Stimulated activated CD4-positive, alpha-beta T cell treated with anti-CD3 and anti-CD28 coated beads, Interleukin-15, amount 100 ng/mL, for 48 hours (primary cell): Measurements from ENCODE around the gene BICD2.
"Not testable (repeated sequence)": the region's sequence is repeated elsewhere in the genome, so short reads cannot be mapped to it uniquely, and the experiment has no call there.

Experiments
- DNase-seq, 2 donors: peaks; one replicate each; pipeline ENCODE4 v3.0.0-alpha.2; 2020; ENCODE audit warnings: low read depth in 2 of 2

Gene BICD2

GRCh38 chr9:92770360-92770995, 5.8 kb upstream of the BICD2 start:
- no peak for DNase-seq

GRCh38 chr9:92769990-92770359, 5.3 kb upstream of the BICD2 start:
- DNase-seq: no peak

GRCh38 chr9:92769286-92769685, 4.7 kb upstream of the BICD2 start:
- no peak for DNase-seq

GRCh38 chr9:92768816-92769215, 4.2 kb upstream of the BICD2 start:
- DNase-seq: not testable (repeated sequence)

GRCh38 chr9:92767066-92768054, 2.7 kb upstream of the BICD2 start:
- no peak for DNase-seq

DNA sequence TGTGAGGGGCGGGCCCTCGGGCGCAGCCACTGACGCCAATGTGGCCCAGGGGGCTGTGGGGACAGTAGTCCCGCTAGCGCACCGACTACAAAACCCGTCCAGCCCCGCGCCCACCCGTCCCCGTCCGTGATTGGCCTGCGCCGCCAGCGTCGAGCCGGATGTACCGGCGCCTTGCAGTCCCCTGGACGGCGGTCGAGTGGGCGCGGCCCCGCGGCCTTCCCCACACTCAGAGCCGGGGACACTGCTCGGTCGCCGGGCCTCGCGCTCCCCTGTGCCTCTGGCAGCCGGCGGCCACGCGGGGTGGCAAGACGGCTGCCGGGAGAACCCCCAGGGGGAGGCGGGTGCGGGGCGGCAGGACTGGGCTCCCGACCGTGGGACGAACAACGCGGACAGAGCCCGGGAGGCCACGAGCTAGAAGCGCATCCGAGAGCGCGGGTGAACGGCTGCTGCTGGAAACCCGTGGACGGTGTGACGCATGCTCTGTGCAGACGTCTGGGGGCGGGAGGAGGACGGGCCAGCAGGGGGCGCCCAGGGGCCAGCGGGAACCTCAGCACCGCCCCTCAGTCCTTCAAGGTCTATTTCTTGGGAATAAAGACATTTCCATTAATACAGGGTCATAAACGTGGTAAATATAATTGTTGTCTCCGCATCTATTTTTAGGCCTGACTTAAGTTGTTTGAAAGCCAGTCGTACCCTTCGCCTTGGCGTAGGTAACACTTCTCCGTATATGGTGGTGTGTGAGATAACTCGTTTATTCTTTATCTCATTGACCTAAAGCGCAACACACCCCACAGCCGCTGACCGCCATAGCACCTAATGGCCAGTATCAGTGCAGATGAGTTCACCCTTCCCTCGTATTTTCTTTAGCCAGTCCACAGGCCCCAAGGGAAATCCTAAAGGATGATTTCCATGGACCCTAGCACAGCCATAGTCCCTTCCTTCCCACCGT, 629 bp upstream of the BICD2 start:
- peak; percentile 96 to 97 for DNase-seq

DNA sequence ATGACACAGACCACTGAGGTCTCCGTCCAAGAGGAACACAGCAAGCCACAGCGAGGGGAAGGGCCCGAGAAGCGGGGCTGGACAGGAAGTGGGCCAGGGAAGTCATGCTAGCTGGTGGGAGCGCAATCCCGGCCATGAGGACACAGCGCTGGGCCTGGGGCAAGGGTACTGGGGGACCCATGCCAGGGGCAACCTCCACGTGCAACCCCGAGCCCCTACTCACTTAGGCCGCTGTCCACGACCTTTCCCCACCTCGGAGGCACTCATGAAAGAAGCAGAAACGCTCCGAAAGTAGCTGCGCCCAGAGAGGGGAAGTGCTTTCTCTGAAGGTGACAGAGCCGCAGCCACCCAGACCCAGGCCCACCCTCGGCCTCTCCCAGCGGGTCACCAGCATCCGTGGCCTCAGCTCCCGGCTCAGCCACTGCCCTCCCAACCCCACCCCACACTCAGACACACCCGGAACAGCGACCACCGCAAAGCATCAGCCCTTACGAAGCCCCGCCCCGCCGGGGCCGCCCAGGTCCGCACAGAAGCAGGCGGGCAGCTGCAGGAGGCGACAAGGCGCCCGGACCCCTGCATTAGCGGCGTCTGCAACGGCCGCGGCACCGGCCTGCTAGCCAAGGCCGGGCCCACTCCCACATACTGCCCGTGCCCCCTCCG, 782 bp downstream of the BICD2 start:
- DNase-seq: no peak

DNA sequence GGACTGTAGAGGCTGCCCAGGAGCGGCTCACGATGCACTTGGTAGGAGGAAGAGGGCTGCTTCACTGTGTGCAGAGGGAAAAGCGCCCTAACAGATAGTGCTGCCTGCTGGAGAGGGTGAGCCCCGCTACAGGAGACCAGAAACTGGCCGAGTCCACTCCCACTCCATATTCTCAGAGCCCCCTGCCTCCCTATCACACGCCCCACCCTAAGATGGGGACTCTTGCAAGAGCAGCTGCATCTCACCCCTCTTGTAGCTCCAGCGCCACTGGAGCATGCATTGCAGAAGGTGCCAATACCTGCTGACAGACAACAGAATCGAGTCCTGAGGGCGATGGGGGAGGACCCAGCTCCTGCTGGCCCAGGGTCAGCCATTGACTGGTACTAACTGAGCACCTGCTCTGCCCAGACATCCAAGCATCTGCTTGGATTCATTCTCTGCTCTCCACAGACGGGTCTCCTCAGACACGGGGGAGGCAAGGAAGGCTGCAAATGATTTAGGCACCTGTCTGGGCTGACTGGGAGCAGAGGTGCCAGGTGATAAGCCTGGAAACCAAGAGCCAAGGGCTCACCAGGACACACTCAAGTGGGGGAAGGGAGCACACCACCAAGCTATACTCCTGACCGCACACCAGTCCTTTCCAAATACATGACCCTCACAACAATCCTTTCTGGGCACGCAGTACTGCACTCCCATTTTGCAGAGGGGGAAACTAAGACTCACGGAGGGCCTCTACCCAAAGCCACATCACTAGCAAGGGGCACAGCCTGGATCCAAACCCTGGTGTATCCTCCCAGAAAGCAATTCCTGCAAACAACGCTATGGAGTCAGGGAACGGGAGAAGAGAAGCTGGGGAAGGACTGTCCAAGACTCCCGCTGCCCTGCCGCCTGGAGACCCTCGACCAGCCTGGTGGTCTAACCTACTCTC, 1.6 kb downstream of the BICD2 start:
- DNase-seq: no peak

GRCh38 chr9:92762196-92762595, 2.4 kb downstream of the BICD2 start:
- DNase-seq: no peak

GRCh38 chr9:92761686-92762085, 2.9 kb downstream of the BICD2 start:
- no peak for DNase-seq

DNA sequence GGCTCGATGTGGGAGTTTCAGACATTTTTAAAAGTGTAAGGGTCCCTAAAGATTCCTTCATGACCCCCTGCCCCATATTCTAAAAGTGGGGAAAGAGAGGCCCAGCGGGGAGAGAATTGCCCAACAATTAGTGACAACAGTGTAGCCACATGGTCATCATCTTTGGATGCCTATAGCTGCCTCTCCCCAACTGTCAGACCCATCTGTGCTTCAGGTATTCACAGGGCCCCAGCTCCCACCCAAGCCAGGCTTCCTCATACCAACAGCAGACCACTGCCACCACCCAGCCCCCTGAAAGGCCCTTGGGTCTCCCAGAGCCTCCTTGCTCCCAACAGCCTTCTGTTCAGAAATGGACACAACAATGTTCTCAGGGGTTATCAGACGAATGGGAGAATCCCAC, 4.1 kb downstream of the BICD2 start:
- no peak for DNase-seq

DNA sequence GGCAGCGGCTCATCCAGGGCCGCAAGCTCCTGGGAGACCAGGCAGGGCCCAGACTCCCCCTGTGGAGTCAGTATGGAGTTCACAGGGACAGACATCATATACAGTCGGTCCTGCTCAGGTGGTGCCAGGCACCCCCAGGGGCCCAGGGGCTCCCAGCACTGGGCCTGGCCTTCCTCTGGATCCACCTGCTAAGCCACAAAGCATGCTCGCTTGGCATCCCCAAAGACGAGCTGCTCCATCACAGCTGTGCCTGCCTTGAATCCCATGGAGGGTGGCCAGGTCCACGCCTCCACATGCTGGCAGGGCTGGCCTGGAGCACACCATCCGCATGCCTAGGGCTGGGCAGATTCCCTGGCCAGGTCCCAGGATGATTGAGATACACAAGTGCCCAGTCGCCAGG, 4.6 kb downstream of the BICD2 start:
- no peak for DNase-seq

GRCh38 chr9:92759446-92759845, 5.2 kb downstream of the BICD2 start:
- DNase-seq: no peak

GRCh38 chr9:92756792-92757191, 7.8 kb downstream of the BICD2 start:
- DNase-seq: no peak

GRCh38 chr9:92754091-92754745, 10.4 kb downstream of the BICD2 start:
- no peak for DNase-seq

DNA sequence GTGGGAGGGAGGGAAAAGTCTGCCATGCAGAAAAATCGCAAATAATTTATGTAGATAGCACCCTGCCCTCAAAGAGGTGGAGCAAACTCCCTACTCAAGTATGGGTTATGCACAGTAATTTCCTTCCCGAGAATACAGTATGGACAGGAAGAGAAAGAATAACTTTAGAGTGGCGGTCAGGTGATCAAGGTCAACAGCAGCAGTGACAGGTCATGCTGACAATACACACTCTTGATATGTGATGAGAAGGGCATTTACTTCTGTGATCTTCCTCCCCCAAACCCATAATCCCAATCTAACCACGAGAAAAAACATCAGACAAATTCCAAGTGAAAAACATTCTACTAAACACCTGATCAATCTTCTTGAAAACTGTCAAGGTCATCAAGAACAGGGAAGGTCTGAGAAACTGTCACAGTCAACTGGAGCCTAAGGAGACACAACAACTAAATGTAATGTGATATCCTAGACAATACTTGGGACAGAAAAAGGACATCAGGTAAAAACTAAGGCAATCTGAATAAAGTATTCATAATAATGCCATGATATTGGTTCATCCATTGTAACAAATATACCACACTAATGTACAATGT, 11.7 kb downstream of the BICD2 start:
- no peak for DNase-seq

GRCh38 chr9:92749934-92750315, 14.7 kb downstream of the BICD2 start:
- DNase-seq: no peak

GRCh38 chr9:92749071-92749933, 15.3 kb downstream of the BICD2 start:
- no peak for DNase-seq

DNA sequence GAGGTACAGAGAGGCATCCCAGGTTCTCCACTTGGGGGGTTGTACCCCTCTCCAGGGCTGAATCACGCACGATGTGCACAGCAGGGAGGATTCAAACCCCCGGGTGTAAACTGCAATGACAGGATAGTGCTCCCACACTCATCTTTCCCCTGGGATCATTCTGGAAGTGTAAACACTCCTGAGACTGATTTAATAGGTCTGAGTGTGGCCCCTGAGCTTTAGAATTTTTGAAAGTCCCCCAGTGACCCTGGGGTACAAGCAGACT, 16.5 kb downstream of the BICD2 start:
- DNase-seq: no peak
